Fibroblast of the aortic adventitia (primary cell): ENCODE data around the gene TMA16. TPM values are rescaled to one million over a fixed set of nuclear protein-coding genes. Genes with fewer than 3 reads are reported as not detected.

Source experiments
- DNase-seq: peaks from one replicate; pipeline ENCODE4 v3.0.0-alpha.2; 2010; ENCODE audit warnings: low read depth
- H3K4me3 ChIP-seq: 2 replicates; pipeline ENCODE4 v1.5.1; 2011; ENCODE audit warnings: low read depth, mild to moderate bottlenecking, control low read depth, low read length, moderate library complexity
- CTCF ChIP-seq: IDR thresholded peaks from 2 replicates; pipeline ENCODE4 v1.5.1; 2011; ENCODE audit warnings: mild to moderate bottlenecking, low read length, control low read depth, inconsistent platforms; ENCODE audit not compliant: insufficient read depth
- total RNA-seq: library from RNA; depleted of rRNA; stranded (reverse); fragments of >200 nt; gene quantifications from 2 replicates; pipeline ENCODE4 v1.2.3, GENCODE V29; 2012; ENCODE audit warnings: low replicate concordance

The TMA16 gene
- total RNA-seq, 1 donor: 40.2 TPM

GRCh38 chr4:163515198-163515597, 20.7 kb downstream of the TMA16 start:
- TF ChIP-seq CTCF: no peak
- DNase-seq: no peak
- H3K4me3 ChIP-seq: no peak overlapping the region

GRCh38 chr4:163523791-163524365, 29.4 kb downstream of the TMA16 start:
- DNase-seq: no peak
- no peak for TF ChIP-seq CTCF

GRCh38 chr4:163525982-163526381, 31.5 kb downstream of the TMA16 start:
- DNase-seq: no peak
- no peak for TF ChIP-seq CTCF
- H3K4me3 ChIP-seq: no peak overlapping the region

More at GRCh38 chr4:163523791-163524365, 29.4 kb downstream of the TMA16 start:
- H3K4me3 ChIP-seq: no peak overlapping the region

- TF ChIP-seq CTCF: no peak
- no peak overlapping the region for H3K4me3 ChIP-seq
- no peak for DNase-seq
These were observed 32.7 kb downstream of the TMA16 start for GRCh38 chr4:163527172-163527571.

- no peak for TF ChIP-seq CTCF
- no peak overlapping the region for H3K4me3 ChIP-seq
- DNase-seq: no peak
These were observed 34.2 kb downstream of the TMA16 start for GRCh38 chr4:163528653-163529052.

GRCh38 chr4:163534056-163534455, 39.6 kb downstream of the TMA16 start:
- TF ChIP-seq CTCF: no peak
- DNase-seq: no peak
- no peak overlapping the region for H3K4me3 ChIP-seq

- no peak overlapping the region for H3K4me3 ChIP-seq
- no peak for TF ChIP-seq CTCF
- DNase-seq: no peak
These were observed 41.2 kb downstream of the TMA16 start for GRCh38 chr4:163535657-163536056.
